HG03108 (cell line): ENCODE measurements around the gene VNN1.
A peak's percentile ranks its signal among the peaks of the same experiment; 100 is the strongest.
"Not testable (repeated sequence)": the region's sequence is repeated elsewhere in the genome, so short reads cannot be mapped to it uniquely, and the experiment has no call there.

ENCODE experiments used
- ATAC-seq: cut with Tn5 transposase; IDR thresholded peaks from one replicate; pipeline ENCODE4 v1.9.1; 2021; ENCODE audit warnings: moderate library complexity; ENCODE audit not compliant: unreplicated experiment

VNN1 gene

GRCh38 chr6:132675002-132675401, 38.9 kb downstream of the VNN1 start:
- ATAC-seq: no peak

GRCh38 chr6:132673376-132674094, 40.3 kb downstream of the VNN1 start:
- ATAC-seq: no peak

GRCh38 chr6:132671295-132671694, 42.6 kb downstream of the VNN1 start:
- no peak for ATAC-seq

GRCh38 chr6:132669690-132670291, 44.1 kb downstream of the VNN1 start:
- ATAC-seq: peak; percentile 64

- no peak for ATAC-seq
Measured at GRCh38 chr6:132666118-132666517, 47.7 kb downstream of the VNN1 start.

- ATAC-seq: no peak
Measured at GRCh38 chr6:132664309-132665034, 49.4 kb downstream of the VNN1 start.

GRCh38 chr6:132663661-132664060, 50.2 kb downstream of the VNN1 start:
- ATAC-seq: no peak

- ATAC-seq: no peak
Measured at GRCh38 chr6:132661906-132662305, 51.9 kb downstream of the VNN1 start.

GRCh38 chr6:132659082-132659481, 54.8 kb downstream of the VNN1 start, which contains the start of gene TAAR1:
TAAR1 (minus strand) TSS chr6:132659182; CDS start chr6:132646003, 13,179 bp downstream.
- ATAC-seq: no peak

- ATAC-seq: no peak
Measured at GRCh38 chr6:132651062-132651461, 62.8 kb downstream of the VNN1 start.

- no peak for ATAC-seq
Measured at GRCh38 chr6:132650429-132650828, 63.4 kb downstream of the VNN1 start.

GRCh38 chr6:132648828-132649227, 65.0 kb downstream of the VNN1 start:
- ATAC-seq: no peak

- ATAC-seq: peak; percentile 72
Measured at GRCh38 chr6:132648356-132648755, 65.5 kb downstream of the VNN1 start.

- peak; percentile 55 for ATAC-seq
Measured at GRCh38 chr6:132643547-132643946, 70.3 kb downstream of the VNN1 start.

- not testable (repeated sequence) for ATAC-seq
Measured at GRCh38 chr6:132637135-132637534, 76.7 kb downstream of the VNN1 start.

- not testable (repeated sequence) for ATAC-seq
Measured at GRCh38 chr6:132635906-132636305, 77.9 kb downstream of the VNN1 start.

- not testable (repeated sequence) for ATAC-seq
Measured at GRCh38 chr6:132635288-132635687, 78.6 kb downstream of the VNN1 start.

GRCh38 chr6:132634796-132635195, 79.1 kb downstream of the VNN1 start:
- no peak for ATAC-seq

- ATAC-seq: no peak
Measured at GRCh38 chr6:132633362-132633761, 80.5 kb downstream of the VNN1 start.
